8988T (cell line): ENCODE data around the gene WDPCP.
"Not testable (repeated sequence)": the region's sequence is repeated elsewhere in the genome, so short reads cannot be mapped to it uniquely, and the experiment has no call there.

Source experiments
- DNase-seq: peaks from one replicate; pipeline ENCODE4 v3.0.0; 2011

WDPCP gene

DNA sequence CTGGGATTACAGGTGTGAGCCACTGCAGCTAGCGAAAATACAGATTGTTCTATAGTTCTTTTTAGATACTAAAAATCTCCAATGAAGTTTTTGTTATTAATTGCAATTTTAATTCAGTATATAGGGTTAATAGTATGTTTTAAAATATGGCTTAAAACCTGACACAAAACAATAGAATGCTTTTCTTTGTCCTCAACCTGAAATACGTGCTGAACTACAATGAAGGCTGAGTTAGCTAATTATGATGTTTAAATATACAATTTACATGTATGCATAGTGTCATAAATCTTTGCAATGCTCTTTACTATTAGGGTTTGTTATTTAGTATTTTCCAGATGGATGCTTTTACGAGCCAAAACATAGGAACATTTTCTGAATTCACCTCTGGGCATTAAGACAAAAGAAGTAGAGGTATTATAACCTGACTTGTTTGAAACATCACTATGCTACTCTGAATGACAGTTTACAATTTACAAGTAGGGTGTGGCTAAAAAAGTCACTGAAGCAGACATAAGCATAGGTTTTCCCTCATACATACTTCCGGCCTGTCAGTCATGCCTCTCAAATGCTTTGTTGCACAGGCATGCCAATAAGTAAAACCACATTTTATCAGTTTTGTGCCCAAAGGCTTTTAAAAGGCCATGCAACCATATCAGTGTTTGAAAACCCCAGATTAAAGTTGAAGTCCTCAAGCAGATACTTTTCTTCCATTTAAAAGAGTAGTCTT, 369.3 kb downstream of the WDPCP start:
- DNase-seq = no peak

DNA sequence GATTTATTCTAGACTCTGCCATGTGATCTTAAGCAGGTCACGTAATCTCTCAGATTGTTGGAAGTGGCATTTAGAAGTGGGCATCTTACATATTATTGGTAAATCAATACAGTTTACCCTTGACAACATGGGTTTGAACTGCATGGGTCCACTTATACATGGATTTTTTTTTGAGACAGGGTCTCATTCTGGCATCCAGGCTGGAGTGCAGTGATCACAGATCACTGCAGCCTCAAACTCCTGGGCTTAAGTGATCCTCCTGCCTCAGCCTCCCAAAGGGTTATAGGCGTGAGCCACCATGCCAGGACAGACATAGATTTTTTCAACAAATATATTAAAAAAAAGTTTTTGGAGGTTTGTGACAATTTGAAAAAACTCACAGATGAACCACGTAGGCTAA, 393.0 kb downstream of the WDPCP start:
- no peak for DNase-seq

DNA sequence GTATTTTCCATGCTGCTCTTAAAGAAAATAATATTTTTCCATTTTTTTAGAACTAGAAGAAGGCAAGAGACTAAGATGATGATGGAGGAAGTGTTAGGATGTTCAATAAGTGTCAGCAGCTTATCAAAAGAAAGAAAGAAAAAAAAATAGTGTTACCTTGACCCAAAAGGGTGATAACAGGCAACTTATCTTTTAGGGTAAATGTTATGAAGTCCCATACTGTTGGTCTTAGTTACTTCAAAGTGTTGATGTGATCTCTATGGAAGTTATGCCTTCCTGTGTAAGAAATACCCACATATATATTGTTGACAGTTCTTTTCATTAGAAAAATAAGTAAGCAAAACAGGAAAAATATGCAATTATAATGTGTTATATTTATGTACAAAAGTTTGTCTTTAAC, 394.1 kb downstream of the WDPCP start:
- DNase-seq = no peak

GRCh38 chr2:63192889-63193774, 395.1 kb downstream of the WDPCP start:
- DNase-seq = no peak

DNA sequence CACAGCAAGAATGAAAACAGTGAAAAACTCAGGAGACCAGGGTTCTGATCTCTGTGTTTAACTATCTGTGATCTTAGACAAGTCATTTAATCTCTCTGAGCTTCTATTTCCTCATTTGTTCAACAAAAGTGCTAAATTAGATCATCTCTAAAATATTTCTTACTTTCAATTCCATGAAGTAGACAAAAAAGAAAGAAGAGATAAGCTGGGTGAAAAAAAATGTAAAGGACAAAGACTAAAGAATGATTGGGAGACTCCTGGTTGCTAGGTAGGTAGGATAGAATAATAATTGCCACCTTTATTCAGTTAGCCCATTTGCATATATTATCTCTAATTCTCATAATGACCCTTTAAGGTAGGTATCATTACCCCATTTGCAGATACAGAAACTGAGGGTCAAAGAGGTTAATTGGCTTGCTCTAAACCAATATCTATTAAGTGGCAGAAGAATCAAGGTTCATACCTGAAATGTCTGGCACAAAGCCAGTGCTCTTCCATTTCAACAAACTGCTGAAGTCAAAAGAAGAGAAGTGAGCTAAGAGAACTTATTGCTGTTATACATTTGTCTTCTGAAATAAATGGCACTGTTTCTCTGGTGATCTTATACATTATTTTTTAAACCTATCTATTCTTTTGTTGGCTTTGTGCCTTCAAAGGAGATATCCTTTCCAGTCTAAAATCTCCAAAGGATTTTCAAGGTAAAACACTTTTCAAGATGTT, 395.9 kb downstream of the WDPCP start:
- no peak for DNase-seq

DNA sequence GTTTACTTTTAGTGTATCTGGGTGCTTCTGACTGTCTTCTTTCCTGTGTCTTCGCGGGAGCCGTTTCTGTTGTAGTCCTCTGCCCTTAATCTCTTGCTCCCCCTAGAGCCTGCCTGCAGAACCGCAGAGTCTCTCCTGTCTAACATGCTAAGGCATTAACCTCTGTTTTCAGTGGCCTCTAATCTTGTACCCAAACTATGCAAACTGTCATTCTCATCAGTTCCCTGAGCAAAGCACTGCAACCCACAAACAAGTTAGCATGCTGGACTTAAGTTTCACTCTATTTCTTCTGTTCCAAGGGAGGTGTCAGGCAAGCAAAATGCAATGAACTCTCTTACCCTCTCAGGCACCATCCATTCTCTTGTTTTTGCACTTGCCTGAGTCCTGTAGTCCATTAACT, 399.3 kb downstream of the WDPCP start:
- no peak for DNase-seq

- DNase-seq = no peak
Measured at GRCh38 chr2:63186331-63186730, 401.9 kb downstream of the WDPCP start.

GRCh38 chr2:63163161-63163820, 425.0 kb downstream of the WDPCP start:
- DNase-seq = no peak

DNA sequence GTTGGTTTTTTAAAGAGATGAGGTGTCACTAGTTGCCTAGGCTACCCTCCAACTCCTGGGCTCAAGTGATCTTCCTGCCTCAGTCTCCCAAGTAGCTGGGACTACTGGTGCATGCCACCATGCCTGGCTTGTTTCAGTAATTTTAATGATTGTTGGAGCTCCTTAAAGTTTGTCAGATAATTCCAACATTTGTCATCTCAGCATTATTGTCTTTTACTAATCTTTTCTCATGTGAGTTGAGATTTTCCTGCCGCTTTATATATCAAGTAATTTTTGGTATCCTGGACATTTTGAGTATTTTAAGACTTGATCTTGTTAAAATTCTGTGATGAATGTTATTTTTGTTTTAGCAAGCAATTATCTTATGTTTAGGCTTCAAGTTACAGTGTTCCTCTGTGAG, 429.0 kb downstream of the WDPCP start:
- DNase-seq = no peak

DNA sequence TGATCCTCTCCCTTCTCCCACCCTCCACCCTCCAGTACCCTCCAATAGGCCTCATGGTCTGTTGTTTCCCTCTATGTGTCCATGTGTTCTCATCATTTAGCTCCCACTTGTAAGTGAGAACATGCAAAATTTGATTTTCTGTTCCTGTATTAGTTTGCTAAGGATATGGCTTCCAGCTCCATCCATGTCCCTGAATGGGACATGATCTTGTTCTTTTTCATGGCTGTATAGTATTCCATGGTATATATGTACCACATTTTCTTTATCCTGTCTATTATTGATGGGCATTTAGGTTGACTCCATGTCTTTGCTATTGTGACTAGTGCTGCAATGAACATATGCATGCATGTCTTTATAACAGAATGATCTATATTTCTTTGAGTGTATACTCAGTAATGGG, 451.6 kb downstream of the WDPCP start:
- not testable (repeated sequence) for DNase-seq

DNA sequence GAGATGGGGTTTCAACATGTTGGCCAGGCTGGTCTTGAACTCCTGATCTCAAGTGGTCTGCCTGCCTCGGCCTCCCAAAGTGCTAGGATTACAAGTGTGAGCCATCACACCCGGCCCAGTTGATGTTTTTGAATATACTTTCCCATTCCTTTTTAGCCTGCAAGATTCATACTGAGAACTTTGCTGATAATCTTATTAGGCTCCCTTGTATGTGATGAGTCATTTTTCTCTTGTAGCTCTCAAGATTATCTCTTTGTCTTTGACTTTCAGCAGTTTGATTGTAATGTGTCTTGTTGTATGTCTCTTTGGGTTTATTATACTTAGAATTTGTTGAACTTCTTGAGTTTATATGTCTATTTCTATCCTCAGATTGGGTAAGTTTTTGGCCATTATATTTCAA, 456.3 kb downstream of the WDPCP start:
- no peak for DNase-seq

- no peak for DNase-seq
Measured at GRCh38 chr2:63131196-63131595, 457.1 kb downstream of the WDPCP start.

DNA sequence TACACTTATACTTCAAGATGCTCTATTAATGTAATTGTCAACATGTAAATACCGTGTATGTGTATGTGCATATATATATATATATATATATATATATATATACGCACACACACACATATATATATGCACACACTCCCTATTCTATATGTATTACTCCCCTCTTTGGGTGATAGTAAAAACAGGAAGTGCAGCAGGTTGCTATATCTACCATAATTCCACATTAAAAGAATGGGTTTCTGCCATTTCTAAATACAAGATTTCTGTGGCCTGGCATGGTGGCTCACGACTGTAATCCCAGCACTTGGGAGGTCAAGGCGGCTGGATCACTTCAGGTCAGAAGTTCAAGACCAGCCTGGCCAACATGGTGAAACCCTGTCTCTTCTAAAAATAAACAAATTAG, 460.7 kb downstream of the WDPCP start:
- DNase-seq = no peak

- DNase-seq = no peak
Measured at GRCh38 chr2:63124850-63125249, 463.4 kb downstream of the WDPCP start.

DNA sequence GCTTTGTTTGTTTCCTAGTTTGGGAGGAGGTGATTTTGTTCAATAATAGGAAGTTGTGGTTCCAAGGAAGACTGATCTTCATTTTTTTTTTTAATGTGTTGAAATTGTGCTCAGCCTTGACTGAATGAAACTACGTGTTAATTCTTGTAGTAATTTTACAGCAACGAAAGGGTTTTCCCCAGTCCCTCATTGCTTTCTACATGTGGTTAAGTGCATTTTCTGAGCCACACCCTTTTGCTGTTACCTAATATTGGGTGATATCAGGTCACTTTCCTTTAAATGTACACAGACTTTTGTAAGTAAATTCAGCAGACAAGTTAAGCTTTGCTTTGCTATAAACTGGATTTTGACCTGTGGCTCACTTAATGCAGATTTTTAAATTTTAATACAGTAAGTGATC, 464.1 kb downstream of the WDPCP start:
- no peak for DNase-seq

DNA sequence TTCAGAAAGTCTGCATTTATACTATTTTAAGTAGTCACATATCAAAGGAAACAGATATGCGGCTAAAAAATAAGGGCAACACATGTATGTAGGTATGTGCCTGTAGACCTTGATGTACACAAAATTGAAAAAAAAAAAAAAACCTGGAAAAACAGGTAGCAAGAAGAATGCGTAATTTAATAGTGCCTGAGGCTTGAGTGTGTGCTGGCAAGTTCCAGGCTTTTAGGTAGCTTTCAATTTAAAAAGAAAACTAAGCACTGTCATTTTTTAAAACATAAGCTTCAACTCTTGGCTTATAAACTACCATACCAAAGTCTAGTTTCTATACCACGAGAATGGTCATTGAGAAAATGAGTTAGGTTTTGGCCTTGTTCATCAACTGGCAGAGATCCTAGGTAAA, 465.4 kb downstream of the WDPCP start:
- DNase-seq = no peak

- no peak for DNase-seq
Measured at GRCh38 chr2:63121055-63121834, 467.0 kb downstream of the WDPCP start.

DNA sequence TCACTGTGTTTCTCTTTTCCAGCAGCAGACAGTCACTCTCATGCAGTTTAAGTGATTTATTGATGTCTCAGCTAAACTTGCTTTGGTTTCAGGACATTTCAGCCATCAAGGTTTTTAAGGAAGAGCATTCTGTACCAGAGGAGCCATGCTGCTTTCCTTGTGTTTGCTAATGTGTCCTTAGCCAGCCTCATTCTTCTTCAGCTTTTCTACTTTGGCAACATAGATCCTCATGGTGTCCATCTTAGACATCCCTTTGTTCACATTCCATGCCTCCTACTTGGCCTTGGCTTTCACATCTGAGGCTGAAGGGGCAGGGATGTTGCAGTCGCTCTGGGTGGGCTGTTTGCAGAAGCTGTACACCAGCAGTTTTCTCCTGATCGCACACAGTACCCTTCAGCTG, 469.5 kb downstream of the WDPCP start:
- no peak for DNase-seq

DNA sequence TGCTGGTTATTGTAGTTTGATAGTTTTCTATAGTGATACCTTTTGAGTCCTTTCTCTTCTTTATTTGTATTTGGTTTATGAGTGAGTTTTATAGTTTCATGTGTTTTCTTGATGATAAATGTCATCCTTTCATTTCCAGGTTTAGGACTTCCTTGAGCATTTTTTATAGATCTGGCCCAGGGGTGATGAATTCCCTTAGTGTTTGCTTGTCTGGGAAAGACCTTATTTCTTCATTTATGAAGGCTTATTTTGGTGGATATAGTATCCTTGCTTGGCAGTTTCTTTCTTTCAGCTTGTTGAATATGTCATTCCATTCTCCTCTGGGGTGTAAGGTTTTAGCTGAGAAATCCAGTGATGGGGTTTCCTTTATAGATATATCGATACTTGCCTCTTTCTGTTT, 483.8 kb downstream of the WDPCP start:
- no peak for DNase-seq

- no peak for DNase-seq
Measured at GRCh38 chr2:63101954-63102353, 486.3 kb downstream of the WDPCP start.

DNA sequence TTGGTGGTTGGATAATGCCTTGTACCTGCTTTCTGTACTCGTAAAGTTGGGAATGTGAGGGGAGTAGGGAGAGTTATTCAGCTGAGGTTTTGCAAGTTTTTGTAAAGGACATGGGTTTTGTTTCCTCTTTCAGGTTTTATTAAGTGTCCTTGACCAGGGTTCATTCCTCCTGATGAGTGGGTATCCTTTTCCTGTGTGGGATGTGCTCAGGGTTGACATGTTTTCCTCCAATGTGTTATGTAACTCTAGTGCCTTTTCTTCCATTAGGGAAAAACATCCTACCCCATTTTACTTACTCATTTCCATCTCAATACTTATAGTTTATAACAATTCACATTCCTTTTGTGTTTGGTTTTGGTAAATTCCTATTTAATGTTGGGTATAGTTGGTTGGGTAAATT, 489.2 kb downstream of the WDPCP start:
- DNase-seq = no peak

GRCh38 chr2:63096491-63096890, 491.8 kb downstream of the WDPCP start:
- no peak for DNase-seq
